Esophagus squamous epithelium (tissue), 5 donors: ENCODE data around the gene CCBE1. TPM values are rescaled to one million over a fixed set of nuclear protein-coding genes. Genes with fewer than 3 reads are reported as not detected.

Experiments
- DNase-seq: peaks from one replicate; lab custom pipeline; 2025; lab: John Stamatoyannopoulos, UW
- H3K27ac ChIP-seq, 4 donors: fragments of 200-600 bp; sonication (generic); one replicate each; pipeline ENCODE4 v1.5.1; 2016 to 2019; ENCODE audit warnings: mild to moderate bottlenecking in 1 of 4
- H3K27me3 ChIP-seq, 4 donors: fragments of 200-600 bp; sonication (generic); 1 replicate in 3 of 4; 2 replicates in 1 of 4; pipeline versions ENCODE4 v1.5.1 to v1.6.0; 2017 to 2021; ENCODE audit warnings: antibody characterized with exemption in 1 of 4
- H3K36me3 ChIP-seq, 3 donors: fragments of 200-600 bp; sonication (generic); one replicate each; pipeline ENCODE4 v1.5.1; 2016 to 2019
- H3K4me1 ChIP-seq, 3 donors: fragments of 200-600 bp; sonication (generic); one replicate each; pipeline ENCODE4 v1.5.1; 2017 to 2019
- H3K4me3 ChIP-seq, 4 donors: fragments of 200-600 bp; sonication (generic); 1 replicate in 3 of 4; 2 replicates in 1 of 4; pipeline ENCODE4 v1.5.1; 2016 to 2019; ENCODE audit warnings: mild to moderate bottlenecking in 2 of 4, moderate library complexity in 1 of 4
- H3K9me3 ChIP-seq, 3 donors: fragments of 200-600 bp; sonication (generic); one replicate each; pipeline ENCODE4 v1.5.1; 2016 to 2019
- CTCF ChIP-seq, 6 experiments: fragments of 450-650 bp in 4 of 6; fragments of 200-600 bp in 2 of 6; sonication (generic) in 2 of 6; IDR thresholded peaks; one replicate each; pipeline ENCODE4 v1.5.1; 2016 to 2019; ENCODE audit warnings: antibody characterized with exemption in 6 of 6, mild to moderate bottlenecking in 4 of 6, moderate library complexity in 4 of 6
- POLR2A ChIP-seq, 4 donors: fragments of 450-650 bp; IDR thresholded peaks; one replicate each; pipeline ENCODE4 v1.6.1; 2017; ENCODE audit warnings: antibody characterized with exemption in 4 of 4, mild to moderate bottlenecking in 4 of 4, moderate library complexity in 3 of 4
- WGBS, 2 donors: methylation state at CpG; one replicate each; pipeline ENCODE4 v1.1.5; 2018; 5-methylcytosine and 5-hydroxymethylcytosine counted together
- intact Hi-C: fragments of 100-400 bp; cut with DNase I; formaldehyde crosslinking; loops from one replicate; pipeline ENCODE4 v1.15.0; 2022
- total RNA-seq, 4 donors: library from RNA; depleted of rRNA; stranded (reverse); fragments of >200 nt; gene quantifications; one replicate each; pipeline ENCODE4 v1.1.0, GENCODE V29; 2016
- donor health status: DM: yes; HTN: yes; CAD: no.

The CCBE1 gene
- total RNA-seq, 4 donors from 2014 or later, result 0.34 to 4.6 (median 1.3) TPM

GRCh38 chr18:59721931-59722330 lies 24.7 kb upstream of the CCBE1 start:
- no peaks in the 10 kb centered on the region for H3K9me3 ChIP-seq
- TF ChIP-seq CTCF (IDR thresholded peaks at IDR 0.05), result no peak
- TF ChIP-seq POLR2A (IDR thresholded peaks at IDR 0.05), result no peak
- no peaks in the 10 kb centered on the region for H3K36me3 ChIP-seq
- no peak for DNase-seq
- intact Hi-C loops, result no loop called here
- H3K27me3 ChIP-seq, result peaks cover 0 to 6% (median 0%) of the 10 kb centered on the region in 4 donors
- H3K27ac ChIP-seq, result no peak overlapping the region
- 91 to 92% methylated on average over 2 of the region's 2 CpGs for WGBS, 2 donors
- no peaks in the 10 kb centered on the region for H3K4me1 ChIP-seq
- H3K4me3 ChIP-seq, result no peak overlapping the region

DNA sequence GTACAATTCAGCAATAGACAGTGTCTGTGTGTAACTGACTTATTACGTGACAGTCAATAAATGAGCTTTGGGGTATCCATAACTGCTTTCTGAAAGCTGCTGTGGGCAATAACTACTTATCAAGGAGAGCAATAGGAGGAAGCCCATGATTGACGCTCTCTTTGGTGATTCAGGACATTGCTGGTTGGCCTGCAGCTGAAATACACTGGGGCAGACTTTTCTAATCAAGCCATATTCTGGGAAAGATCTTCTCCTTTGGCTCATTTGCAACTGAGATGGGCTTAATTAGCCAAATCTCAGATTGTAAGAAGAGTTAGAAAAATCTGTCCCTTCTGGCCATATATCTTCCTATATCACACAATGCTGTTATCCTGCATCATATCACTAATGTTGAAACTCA lies 24.0 kb upstream of the CCBE1 start:
- Histone ChIP-seq H3K4me1 (no peaks in the 10 kb centered on the region), H3K4me3 (no peak overlapping the region), H3K36me3 (no peaks in the 10 kb centered on the region), H3K9me3 (no peaks in the 10 kb centered on the region), H3K27me3 (peaks cover 0 to 6% (median 0%) of the 10 kb centered on the region in 4 donors), H3K27ac (no peak overlapping the region)
- DNase-seq, result no peak
- intact Hi-C loops, result no loop called here
- no peak for TF ChIP-seq CTCF (IDR thresholded peaks at IDR 0.05)
- no peak for TF ChIP-seq POLR2A (IDR thresholded peaks at IDR 0.05)
- WGBS, 2 donors, result 78 to 85% methylated on average over 2 of the region's 2 CpGs

- peaks cover 0 to 6% (median 0%) of the 10 kb centered on the region in 4 donors for H3K27me3 ChIP-seq
- no peaks in the 10 kb centered on the region for H3K36me3 ChIP-seq
- DNase-seq, result no peak
- TF ChIP-seq CTCF (IDR thresholded peaks at IDR 0.05), result no peak
- no peak for TF ChIP-seq POLR2A (IDR thresholded peaks at IDR 0.05)
- no peak overlapping the region for H3K27ac ChIP-seq
- no peaks in the 10 kb centered on the region for H3K4me1 ChIP-seq
- 44 to 69% methylated on average over 3 of the region's 3 CpGs for WGBS, 2 donors
- no peak overlapping the region for H3K4me3 ChIP-seq
- no peaks in the 10 kb centered on the region for H3K9me3 ChIP-seq
- intact Hi-C loops, result no loop called here
These were observed 22.4 kb upstream of the CCBE1 start for GRCh38 chr18:59719544-59720181.

GRCh38 chr18:59718464-59719157 lies 21.4 kb upstream of the CCBE1 start:
- Histone ChIP-seq H3K27ac (no peak overlapping the region), H3K4me1 (no peaks in the 10 kb centered on the region), H3K4me3 (no peak overlapping the region), H3K27me3 (peaks cover 0 to 6% (median 0%) of the 10 kb centered on the region in 4 donors), H3K36me3 (no peaks in the 10 kb centered on the region), H3K9me3 (no peaks in the 10 kb centered on the region)
- TF ChIP-seq POLR2A (IDR thresholded peaks at IDR 0.05), result no peak
- no peak for TF ChIP-seq CTCF (IDR thresholded peaks at IDR 0.05)
- WGBS, 2 donors, result 59 to 67% methylated on average over 6 to 7 of the region's 7 CpGs
- intact Hi-C loops, result no loop called here
- DNase-seq, result no peak

GRCh38 chr18:59718108-59718463 lies 20.9 kb upstream of the CCBE1 start:
- Histone ChIP-seq H3K9me3 (no peaks in the 10 kb centered on the region), H3K4me3 (no peak overlapping the region), H3K36me3 (no peaks in the 10 kb centered on the region), H3K27me3 (peaks cover 0 to 6% (median 0%) of the 10 kb centered on the region in 4 donors), H3K4me1 (no peaks in the 10 kb centered on the region), H3K27ac (no peak overlapping the region)
- TF ChIP-seq POLR2A (IDR thresholded peaks at IDR 0.05), result no peak
- no peak for TF ChIP-seq CTCF (IDR thresholded peaks at IDR 0.05)
- intact Hi-C loops, result no loop called here
- no peak for DNase-seq
- 31 to 57% methylated on average over 3 of the region's 3 CpGs for WGBS, 2 donors
